NCI-H1436 (cell line): ENCODE results near the gene SPART.

Source experiments
- DNase-seq: peaks from one replicate; lab custom pipeline; 2025; lab: John Stamatoyannopoulos, UW

SPART gene, protein sequence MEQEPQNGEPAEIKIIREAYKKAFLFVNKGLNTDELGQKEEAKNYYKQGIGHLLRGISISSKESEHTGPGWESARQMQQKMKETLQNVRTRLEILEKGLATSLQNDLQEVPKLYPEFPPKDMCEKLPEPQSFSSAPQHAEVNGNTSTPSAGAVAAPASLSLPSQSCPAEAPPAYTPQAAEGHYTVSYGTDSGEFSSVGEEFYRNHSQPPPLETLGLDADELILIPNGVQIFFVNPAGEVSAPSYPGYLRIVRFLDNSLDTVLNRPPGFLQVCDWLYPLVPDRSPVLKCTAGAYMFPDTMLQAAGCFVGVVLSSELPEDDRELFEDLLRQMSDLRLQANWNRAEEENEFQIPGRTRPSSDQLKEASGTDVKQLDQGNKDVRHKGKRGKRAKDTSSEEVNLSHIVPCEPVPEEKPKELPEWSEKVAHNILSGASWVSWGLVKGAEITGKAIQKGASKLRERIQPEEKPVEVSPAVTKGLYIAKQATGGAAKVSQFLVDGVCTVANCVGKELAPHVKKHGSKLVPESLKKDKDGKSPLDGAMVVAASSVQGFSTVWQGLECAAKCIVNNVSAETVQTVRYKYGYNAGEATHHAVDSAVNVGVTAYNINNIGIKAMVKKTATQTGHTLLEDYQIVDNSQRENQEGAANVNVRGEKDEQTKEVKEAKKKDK

DNA sequence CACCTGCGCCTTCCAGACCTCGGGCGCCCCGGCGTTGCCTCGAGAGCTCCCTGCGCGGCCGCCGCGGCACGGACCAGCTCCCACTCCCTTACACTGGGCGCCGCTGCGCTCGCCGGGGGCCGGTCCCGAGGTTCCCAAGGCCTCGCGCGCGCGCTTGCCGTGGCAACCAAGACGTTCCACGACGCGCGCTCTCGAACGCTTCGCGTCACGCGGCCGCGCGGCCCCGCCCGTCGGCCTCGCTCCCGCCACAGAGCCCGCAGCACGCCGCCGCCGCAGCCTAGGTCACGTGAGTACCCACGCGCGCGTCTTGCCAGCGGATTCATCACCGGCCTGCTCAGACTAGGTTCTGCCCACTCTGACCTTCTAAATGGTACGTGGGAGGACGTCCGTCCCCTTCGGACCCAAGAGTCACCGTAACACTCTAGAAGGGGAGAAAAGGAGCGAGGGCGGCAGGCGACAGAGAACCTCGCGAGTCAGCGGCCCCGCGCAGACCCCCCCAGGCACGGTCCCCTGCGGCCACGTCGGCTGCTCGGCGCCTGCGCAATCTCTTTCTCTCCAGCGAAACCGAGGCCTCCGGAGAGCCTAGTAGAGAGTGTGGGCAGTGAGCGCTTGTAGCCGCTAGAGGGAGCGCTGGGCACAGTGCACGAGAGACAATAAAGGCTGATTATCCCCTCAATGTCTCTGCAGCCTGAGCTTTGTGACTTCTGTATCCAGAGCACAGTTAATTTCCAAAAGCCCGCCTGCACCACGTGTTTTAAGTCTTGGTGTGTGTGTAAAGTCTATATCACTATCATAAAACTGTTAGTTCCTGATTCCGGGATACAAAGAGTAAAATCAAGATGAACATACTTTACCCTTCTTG lies at the start of gene SPART:
Gene SPART, minus strand, starts transcription at position 173 of the 862 bp plus-strand sequence. CDS start 10,564 bp downstream, outside the sequence.
- DNase-seq, result peak; percentile 76

DNA sequence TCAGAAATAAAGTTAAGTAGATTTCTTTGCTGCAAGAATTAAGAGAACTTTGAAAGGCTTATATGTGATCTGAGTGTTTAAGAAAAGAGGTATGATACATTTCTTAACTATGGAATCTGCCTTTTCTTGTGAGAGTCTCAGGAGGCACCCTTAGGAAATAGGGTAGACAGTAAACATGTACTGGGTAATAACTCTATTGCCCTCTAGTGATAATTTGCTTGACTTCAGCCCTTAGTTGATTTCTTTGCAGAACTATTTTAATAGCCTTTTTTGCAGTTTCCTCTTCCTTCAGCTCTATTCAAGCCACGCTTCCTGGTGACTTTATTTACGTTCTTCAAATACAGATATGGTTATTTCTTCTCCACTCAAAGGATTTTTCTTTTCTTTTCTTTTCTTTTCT lies 49.1 kb upstream of the SPART start:
- DNase-seq, result no peak

DNA sequence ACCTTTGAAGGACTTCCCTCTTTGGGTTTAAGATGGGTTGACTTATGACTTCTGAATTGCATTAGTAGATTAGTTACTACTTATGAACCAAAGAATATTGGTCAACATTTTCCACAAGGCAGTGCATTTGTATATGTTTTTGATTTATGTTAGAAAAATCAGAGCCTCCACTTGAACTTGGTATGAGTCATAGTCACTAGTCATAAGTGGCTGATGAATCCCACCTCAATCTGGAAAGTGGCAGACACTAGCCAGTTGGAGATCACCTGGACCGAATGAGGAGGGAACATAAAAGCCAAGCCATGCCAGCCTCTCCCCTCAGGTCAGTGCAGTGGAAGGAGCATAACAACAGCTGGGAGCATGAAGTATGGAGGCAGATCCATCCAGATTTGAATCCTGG lies 39.3 kb upstream of the SPART start:
- DNase-seq, result no peak

GRCh38 chr13:36382030-36382429 lies 35.8 kb upstream of the SPART start:
- DNase-seq, result no peak

- DNase-seq, result no peak
Measured at GRCh38 chr13:36377826-36378468, 31.8 kb upstream of the SPART start.

- no peak for DNase-seq
Measured at GRCh38 chr13:36374063-36374462, 27.9 kb upstream of the SPART start.

- DNase-seq, result no peak
Measured at GRCh38 chr13:36371185-36371584, 25.0 kb upstream of the SPART start.

GRCh38 chr13:36370108-36370429 lies 23.9 kb upstream of the SPART start:
- DNase-seq, result no peak

GRCh38 chr13:36369268-36370107 lies 23.3 kb upstream of the SPART start:
- no peak for DNase-seq

- DNase-seq, result no peak
Measured at GRCh38 chr13:36366031-36366430, 19.8 kb upstream of the SPART start.

DNA sequence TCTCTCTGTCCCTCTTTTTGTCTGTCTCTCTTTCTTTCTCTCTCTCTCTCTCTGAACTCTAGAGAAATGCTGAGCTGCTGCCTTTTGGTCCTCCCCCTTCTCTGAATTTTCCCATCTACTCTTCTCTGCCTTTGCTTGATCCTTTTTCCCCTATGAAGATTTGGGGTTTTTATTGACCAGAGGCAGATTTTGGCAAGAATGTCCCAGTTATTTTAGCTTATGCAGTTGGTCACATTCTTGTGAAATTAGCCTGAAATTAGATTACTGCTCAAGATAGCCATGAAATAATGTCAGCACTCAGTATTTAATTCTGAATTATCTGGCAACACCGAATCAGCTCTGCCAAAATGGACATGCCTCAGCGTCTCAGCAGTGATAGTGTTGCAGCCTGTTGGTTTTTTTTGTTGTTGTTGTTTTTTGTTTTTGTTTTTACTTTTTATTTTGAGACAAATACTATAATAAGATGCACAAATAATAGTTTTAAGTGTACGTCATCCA lies 17.2 kb upstream of the SPART start:
- no peak for DNase-seq

GRCh38 chr13:36362914-36363313 lies 16.7 kb upstream of the SPART start:
- no peak for DNase-seq

- no peak for DNase-seq
Measured at GRCh38 chr13:36362251-36362650, 16.1 kb upstream of the SPART start.

DNA sequence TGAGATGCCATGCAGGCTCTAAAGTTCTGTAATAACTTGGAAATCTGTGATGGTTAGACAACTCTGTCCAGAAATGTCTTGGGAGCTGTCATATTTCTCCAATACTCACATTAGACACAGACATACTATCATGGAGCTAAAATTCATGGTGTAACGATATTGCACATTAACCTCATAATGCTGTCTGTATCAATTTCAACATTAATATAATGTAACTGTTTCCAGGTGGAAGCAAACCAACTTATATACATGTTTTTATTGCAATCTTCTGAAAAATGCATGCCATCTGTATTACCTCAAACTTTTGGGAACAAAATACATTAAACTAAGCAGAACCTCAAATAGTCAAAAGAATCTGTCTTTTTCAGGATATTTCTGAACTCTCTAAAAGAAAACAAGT lies 14.7 kb upstream of the SPART start:
- no peak for DNase-seq

DNA sequence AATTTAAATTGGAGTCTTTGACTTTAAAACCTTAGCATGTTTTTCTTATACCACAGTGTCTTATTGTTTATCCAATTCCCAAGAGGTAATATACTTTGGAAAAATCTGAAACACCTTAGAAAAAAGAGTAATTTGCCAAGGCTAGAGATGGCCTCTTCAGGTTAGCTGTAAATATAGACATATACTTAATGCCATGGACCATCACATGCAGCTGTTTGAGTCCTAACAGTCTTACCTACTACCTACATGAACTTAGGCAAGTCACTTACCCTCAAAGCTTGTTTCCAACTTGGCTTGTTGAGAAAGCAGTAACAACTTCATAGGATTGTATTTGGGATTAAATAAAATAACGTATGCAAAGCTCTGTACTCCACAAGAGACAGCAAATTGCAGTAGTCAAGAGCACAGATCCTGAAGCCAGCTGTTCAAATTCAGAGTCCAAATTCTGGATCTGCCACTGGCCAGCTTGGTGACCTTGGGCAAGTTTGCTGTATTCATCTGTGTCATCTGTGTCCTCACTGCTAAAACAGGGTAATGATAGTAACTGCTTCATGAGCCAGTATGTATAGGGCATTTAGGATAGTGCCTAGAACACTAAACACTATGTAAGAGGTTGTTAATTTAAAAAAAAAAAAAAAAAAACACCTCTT lies 13.2 kb upstream of the SPART start:
- no peak for DNase-seq

DNA sequence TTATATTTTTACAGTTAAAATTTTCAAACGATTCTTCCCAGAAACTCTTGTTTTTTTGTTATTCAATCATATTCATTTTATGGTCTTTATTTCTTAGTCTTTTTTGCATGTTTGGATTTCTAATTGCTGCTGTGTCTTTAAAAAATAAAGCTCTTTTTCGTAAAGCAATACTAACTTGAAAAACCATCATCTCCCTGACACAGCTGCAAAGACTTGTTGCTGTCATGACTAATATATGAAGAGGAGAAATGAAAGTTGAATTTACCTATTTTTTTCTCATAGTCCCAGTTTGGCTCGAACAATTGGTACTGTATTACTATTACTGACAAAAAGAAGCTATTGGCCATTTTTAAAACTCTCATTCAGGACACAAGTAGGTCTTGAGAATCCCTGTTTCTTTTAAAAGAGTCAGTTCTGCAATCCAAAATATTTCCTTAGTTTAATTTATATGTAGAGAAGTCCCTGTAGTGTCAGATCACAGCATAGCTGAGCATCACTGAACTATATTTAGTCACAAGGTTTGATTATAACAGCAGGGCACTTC lies 12.1 kb upstream of the SPART start:
- no peak for DNase-seq

DNA sequence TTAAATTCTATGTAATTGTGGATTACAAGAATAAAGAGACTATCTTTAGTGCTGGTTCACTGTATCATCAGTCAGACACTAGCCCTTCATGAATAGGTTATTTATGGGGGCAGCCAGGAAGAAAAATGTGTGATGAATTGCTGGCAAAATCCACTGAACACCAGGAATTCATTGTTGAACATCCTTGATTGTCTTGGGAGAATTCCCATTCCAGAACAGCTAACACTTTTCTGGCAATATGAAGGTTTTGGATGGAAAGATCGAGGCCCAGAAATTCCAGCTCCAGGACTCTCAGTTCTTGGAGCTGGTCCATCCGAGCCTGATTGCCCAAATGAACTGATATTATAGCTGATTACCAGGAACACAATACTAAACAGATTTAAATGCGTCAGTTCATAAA lies 11.5 kb upstream of the SPART start:
- no peak for DNase-seq

GRCh38 chr13:36357231-36357630 lies 11.0 kb upstream of the SPART start:
- no peak for DNase-seq

DNA sequence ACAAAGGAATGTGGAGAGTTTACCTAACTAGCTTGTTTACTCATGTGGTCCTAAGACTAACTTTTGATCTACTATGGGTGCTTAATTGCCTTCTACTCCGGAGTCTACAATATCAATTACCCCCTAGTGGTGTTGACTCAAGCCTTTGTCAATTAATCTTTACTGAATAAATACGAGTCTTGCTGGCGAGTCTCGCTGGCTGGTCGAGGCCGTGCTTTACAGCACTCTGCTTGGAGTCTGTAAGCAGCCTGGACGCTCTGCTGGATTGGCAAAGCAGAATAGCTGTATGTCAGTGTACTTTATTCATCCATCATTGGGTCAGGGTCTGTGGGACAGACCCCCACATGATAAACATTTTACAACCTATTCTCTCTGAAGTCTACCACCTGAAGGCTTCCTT lies 9.9 kb upstream of the SPART start:
- DNase-seq, result no peak

GRCh38 chr13:36355632-36356031 lies 9.4 kb upstream of the SPART start:
- no peak for DNase-seq
